GM19328 (cell line): ENCODE data around the gene PAPSS2.
"Not testable (repeated sequence)": the region's sequence is repeated elsewhere in the genome, so short reads cannot be mapped to it uniquely, and the experiment has no call there.

ENCODE experiments used
- ATAC-seq: cut with Tn5 transposase; IDR thresholded peaks from one replicate; pipeline ENCODE4 v1.9.1; 2021; ENCODE audit warnings: mild to moderate bottlenecking, moderate library complexity; ENCODE audit not compliant: unreplicated experiment

PAPSS2 gene

DNA sequence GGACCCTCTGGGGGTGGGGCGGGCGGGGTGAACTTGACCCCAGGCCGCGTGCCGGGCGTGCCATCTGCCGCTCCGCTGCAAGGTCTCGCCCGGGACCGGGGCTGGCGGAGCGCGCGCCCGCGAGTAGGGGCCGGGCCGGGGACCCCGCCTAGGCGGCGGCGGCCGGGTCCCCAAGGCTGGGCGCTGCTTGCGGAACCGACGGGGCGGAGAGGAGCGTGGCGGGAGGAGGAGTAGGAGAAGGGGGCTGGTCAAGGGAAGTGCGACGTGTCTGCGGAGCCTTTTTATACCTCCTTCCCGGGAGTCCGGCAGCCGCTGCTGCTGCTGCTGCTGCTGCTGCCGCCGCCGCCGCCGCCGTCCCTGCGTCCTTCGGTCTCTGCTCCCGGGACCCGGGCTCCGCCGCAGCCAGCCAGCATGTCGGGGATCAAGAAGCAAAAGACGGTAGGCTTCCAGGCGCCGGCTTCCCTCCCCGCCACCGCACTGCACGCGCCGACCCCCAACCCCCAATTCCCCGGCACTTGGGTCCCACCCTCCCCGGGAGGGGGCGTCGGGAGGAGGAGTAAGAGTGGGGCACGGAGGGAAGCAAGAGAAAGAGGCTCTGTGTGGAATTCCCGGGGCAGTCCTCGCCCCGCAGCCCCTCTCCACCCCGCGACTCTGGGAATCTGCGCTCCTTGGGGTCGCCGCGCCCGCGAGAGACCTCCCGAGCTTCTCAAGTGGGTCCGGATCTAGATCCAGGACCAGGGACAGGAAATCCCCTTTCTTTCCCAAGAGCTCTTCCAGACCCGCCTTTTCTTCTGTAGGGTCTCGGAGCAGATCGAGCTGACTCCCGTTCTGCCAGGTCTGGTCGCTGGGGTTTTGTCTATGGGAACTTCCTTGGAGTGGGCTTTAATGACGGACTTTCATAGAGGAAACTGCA is at the start of gene PAPSS2:
Gene PAPSS2 (plus strand): TSS at position 308 of the 913 bp plus-strand sequence. CDS start 104 bp downstream, at position 412.
- ATAC-seq = no peak

DNA sequence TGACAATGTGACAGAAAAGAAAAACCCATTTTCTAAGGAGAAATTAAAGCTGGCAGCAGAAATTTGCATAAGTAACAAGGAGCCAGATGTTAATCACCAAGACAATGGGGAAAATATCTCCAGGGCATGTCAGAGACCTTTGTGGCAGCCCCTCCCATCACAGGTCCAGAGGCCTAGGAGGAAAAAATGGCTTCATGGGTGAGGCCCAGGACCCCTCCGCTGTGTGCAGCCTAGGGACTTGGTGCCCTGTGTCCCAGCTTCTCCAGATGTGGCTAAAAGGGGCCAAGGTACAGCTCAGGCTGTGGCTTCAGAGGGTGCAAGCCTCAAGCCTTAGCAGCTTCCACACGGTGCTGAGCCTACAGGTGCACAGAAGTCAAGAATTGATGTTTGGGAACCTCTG is 48.3 kb upstream of the PAPSS2 start:
- not testable (repeated sequence) for ATAC-seq

DNA sequence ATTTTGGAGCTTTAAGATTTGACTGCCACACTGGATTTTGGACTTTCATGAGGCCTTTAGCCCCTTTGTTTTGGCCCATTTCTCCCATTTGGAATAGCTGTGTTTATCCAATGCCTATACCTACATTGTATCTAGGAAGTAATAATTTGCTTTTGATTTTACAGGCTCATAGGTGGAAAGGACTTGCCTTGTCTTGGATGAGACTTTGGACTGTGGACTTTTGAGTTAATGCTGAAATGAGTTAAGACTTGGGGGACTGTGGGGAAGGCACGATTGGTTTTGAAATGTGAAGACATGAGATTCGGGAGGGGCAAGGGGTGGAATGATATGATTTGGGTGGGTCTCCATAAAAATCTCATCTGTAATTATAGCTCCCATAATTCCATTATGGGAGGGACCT is 47.6 kb upstream of the PAPSS2 start:
- no peak for ATAC-seq

DNA sequence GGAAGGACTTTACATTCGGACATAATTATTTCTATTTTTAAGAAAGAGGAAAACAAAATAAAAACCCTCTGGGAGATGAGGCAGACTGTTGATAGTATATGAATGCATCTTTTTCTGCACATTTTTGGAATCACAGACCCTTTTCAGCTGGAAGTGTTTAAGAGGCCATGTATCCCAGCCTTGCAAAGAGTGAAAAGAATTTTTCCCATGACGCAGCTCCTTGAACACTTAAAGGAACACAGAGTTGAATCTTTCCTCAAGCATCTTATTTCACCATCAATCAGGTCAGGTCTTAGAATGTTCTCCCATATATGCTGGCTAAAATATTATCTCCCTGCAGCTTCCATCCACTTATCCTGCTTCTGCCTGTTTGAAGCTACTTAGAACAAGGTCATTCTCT is 45.9 kb upstream of the PAPSS2 start:
- ATAC-seq = no peak

DNA sequence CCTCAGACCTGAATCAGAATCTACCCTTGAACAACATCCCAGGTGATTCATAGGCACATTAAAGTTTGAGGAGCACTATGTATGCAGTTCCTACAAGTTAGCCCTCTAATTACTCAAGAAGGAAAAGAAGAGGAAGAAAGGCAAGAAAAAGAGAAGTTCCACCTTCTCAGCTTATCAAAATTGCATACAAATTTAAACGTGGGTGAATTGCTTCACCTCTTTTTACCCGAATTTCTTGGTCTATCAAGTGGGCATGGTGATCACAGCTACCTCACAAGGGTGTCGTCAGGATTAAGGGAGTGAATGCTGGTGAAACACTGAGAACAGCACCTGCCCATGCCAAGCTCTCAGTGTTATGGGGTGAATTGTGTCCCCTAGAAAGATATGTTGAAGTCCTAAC is 43.8 kb upstream of the PAPSS2 start:
- no peak for ATAC-seq

DNA sequence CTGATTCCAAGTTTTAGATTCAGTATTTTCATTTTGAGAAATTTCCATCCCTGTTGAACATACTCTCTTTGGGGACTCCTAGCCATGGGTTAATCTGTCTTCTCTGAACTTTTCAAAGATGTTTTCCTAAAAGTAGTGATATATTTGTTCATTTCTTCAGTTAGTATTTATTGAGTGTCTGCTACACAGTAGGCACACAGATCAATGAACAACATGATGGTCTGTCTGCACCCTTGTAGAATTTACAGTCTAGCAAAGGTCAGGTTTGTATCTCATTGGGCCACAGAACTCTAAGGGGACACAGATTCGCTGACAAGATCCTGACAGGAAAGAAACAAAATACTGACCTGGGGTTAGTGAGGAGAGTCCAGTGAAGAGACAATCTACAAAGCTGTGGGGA is 42.2 kb upstream of the PAPSS2 start:
- ATAC-seq = no peak

DNA sequence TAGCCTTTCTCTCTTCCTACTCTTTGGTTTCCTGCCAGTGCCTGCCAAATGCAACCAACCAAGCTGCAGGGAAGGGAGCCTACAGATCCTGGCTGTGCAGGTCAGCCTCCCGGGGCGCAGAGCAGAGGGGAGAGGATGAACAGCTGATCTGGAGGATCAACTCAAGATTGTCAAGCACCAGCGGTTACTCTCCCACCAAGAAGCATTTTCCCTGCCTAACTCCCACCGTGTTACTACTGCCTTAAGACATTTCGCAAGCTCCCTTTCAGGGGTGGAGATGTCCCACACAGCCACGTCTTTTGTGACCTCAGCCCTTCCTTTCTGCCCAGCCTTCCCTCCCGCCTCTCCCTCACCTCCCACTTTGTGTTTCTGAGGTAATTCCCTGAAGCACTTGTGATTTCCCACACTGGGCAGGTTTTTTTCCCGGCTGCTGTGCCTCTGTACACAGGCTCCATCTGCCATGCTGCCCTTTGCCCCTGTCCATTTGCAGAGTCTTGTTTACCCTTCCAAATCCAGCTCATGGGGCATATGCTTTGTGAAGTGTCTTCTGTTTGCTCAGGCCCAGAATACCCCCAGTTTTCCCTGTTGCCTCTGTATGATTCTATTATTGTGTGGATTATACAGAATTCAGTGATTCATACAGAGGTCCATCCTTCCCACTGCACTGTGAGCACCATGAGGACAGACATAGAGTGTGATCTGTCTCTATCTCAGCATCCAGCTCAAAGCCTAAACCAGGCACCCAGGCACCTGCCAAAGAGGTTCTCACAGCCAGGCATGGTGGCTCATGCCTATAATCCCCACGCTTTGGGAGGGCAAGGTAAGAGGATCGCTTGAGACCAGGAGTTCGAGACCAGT is 40.9 kb upstream of the PAPSS2 start:
- ATAC-seq = no peak

DNA sequence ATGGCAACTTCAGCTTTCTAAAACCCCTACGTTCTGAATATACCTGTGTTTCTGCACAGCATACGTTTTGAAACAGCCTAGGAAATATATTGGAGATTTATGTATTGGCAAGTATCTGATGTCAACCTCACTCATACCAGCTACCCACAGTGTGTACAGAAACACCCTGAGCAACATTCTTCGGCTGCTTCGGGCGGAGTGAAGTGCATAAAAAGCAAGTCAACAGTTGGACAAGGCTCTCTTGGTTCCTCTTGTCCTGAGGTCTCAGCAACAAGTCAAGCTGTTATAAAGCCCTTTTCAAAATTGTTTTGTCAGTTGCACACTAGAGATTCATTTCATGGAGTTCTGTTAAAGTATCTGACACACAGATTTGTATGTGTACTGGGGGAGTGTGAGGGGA is 40.0 kb upstream of the PAPSS2 start:
- ATAC-seq = no peak

DNA sequence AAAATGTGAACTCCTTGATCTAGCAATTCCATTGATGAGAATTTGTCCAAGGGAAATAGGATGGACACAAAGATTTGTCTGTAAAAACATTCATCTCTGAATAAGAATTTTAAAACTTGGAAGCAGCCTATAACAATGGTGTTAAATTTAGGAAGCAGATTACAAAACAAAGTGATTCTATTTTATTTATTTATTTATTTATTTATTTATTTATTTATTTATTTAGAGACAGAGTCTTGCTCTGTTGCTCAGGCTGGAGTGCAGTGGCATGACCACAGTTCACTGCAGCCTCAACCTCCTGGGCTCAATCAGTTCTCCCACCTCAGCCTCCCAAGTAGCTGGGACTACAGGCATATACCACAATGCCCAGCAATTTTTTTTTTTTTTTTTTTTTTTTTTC is 38.2 kb upstream of the PAPSS2 start:
- ATAC-seq = not testable (repeated sequence)

DNA sequence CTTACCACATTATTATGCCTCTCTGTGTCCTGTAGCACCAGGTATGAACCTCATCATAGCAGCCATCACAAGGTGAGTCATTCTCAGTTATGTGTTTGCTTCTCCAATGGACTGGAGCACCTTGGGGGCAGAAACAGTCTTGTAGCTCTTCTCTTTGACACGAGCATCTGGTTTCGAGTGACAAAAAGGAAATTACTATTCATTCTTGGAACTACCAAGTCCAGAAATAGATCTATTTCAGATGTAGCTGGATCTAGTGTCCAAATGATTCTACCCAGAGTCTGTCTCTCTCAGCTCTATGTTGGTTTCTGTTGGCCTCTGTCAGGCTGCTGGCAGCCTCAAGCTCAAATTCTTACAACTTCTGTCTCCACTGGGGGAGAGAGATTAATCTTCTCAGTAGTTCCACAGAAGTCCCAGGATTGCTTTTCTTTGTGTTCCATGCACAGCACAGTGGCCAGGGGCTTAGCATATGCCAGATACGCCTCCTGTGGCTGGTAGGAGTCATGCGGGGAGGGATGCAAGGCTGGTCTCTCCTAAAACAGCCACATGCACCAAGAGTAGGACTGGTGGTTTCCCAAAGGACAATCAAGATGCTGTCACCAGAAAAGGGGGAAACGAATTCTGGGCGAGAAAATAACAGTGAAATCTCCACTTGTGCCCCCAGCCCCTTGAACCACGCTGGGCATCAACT is 37.2 kb upstream of the PAPSS2 start:
- ATAC-seq = no peak

DNA sequence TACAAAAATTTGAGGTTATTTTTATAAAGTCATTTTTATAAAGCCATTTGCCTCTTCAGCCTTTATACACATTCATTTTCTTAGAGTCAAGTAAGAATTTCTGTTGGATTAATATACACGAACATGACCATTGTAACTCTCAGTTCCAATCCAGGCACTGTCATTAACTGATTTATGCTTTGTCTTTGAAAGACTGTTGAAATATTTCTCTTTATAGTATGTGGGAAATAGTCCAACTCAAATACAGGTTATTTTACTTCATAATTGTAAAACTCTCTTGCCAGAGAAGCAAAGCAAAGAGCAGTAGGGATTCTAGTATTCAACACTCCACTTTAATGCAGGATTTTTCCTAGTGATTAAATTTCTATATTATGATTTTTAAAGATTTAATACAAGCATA is 36.5 kb upstream of the PAPSS2 start:
- no peak for ATAC-seq

DNA sequence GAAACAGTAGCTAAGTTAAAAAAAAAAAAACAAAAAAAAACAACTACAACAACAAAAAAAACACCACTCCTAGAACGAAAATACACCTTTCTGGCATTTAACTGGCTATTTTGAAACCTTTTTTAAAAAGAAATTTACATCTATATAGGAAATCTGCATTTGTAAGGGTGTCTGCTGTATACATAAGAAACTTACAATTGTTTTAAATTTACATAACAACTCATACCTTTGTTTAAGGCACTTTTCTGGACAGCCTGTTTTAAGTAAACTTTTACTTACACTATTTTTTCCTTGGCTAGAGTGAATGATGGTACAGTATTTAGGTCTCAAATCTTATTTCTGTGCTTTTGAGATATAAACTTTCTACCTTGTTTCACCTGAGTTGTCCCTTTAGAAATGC is 34.0 kb upstream of the PAPSS2 start:
- no peak for ATAC-seq

DNA sequence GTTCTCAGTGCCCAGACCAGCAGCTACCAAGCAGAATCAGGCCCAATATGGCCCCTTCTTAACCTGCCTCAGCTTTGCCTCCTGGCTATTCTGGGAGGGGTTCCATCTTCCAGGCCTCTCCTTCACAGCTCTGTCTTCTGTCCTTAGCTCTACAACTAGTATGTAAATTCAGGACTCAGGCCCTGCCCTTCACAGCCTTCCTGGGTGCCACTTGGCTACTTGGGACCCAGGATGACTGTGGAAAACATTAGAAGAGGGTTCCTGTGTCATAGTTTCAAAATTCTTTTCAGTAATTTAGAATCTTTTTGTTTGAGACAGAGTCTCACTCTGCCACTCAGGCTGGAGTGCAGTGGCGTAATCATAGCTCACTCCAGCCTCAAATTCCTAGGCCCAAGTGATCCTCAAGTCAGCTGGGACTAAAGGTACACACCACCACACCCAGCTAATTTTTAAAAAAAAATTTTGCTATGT is 33.2 kb upstream of the PAPSS2 start:
- no peak for ATAC-seq

DNA sequence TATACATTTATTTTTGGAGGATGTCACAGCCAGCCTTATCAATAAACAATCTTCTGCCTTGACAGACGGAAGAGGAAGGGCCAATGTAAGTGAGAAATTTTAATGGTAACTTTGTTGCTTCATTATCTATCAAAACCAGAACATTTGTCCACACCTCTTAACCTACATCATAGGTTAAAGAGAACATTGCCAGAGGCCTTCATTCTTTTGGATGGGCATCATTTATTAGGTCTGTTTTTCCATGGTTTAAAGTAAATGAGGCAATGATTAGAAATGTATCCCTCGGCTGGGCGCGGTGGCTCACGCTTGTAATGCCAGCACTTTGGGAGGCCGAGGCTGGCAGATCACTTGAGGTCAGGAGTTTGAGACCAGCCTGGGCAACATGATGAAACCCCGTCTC is 29.5 kb upstream of the PAPSS2 start:
- no peak for ATAC-seq

DNA sequence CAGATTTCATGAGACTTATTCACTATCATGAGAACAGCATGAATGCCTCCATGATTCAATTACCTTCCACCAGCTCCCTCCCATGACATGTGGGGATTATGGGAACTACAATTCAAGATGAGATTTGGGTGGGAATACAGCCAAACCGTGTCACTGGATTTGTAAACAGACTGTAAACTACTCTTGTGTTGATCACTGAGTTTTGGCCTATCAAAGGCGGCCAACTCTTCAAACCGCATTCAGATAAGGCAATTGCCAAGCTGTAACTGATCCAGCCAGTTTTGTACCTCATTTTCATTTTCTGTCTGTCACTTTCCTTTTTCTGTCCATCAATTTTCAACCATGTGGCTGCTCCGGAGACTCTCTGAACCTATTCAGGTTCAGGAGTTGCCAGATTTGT is 27.2 kb upstream of the PAPSS2 start:
- no peak for ATAC-seq

DNA sequence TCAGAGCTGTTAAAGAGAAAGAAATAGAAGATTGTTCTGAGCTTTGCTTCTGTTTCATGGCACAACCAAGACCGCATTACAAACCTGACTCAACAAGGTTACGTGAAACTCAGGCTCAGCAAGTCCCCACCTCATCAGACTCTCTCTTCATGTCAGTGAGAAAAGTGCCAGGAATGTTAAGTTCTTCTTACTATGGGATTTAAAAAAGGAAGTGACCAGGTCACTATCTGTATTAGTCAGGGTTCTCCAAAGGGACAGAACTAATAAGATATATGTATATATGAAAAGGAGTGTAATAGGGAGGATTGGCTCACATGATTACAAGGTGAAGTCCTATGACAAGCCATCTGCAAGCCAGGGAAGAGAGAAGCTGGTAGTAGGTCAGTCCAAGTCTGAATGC is 25.4 kb upstream of the PAPSS2 start:
- ATAC-seq = no peak

DNA sequence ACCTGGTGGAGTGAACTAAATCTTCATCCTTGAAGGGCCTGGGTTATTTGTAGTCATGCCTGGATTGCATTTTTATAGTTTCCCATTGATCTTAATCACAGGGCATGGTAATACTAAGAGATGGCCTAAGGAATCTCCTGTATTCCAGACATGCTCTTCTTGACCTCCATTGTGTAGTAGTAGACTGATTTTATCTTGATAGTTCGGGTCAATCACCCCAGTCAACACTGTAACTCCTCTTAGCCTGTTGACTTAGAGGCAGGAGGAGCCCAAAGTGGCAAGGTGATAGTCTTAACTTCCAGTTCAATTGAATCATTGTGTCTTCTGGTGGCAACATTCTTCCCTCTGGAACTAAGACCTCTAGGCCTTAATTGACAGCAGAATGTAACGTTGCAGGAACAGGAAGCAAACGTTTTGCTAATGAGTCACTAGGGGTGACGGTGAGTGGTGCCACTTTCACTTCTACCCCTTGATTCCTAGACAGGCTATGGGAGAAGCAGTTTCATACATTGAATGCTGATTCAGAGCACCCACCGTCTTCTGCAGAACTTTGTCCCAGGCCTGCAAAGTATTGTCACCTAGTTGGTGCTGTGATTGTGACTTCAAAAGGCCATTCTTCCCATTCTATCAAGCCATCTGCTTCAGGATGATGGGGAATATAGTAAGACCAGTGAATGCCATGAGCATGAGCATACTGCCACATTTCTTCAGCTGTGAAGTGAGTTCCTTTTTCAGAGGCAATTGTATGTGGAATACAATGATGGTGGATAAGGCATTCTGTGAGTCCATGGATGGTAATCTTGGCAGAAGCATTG is 24.0 kb upstream of the PAPSS2 start:
- no peak for ATAC-seq

DNA sequence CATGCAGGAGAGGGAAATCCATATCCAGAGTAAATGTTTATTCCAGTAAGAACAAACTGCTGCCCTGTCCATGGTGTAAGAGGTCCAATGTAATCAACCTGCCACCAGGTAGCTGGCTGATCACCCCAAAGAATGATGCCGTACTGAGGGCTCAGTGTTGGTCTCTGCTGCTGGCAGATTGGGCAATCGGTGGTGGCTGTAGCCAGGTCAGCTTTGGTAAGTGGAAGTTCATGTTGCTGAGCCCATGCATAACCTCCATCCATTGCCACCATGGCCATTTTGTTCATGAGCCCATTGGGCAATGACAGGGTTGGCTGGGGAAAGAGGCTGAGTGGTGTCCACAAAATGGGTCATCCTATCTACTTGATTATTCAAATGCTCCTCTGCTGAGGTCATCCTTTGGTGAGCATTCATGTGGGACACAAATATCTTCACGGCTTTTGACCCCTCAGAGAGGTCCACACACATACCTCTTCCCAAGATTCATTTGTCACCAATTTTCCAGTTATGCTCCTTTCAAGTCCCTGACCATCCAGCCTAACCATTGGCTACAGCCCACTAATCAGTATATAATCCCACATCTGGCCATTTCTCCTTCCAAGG is 23.3 kb upstream of the PAPSS2 start:
- ATAC-seq = no peak

DNA sequence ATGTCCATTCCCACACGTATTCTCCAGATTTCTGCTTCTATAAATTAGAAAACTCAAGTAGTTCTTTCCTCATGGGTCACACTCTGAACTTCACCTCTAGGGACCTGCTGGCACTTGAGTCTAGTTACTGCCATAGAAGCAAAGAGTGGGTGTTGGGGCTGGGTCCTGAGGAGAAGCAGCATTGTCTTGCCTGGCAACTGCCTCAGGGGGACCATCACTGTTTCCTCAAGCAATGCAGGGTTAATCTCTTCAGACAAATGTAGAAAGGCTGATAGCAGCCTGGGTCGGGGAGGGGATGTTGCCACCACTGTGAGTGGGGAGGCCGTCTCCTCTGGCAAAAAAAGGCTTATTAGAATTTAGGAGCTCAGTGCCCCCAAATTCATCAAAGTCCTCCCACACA is 20.2 kb upstream of the PAPSS2 start:
- no peak for ATAC-seq

DNA sequence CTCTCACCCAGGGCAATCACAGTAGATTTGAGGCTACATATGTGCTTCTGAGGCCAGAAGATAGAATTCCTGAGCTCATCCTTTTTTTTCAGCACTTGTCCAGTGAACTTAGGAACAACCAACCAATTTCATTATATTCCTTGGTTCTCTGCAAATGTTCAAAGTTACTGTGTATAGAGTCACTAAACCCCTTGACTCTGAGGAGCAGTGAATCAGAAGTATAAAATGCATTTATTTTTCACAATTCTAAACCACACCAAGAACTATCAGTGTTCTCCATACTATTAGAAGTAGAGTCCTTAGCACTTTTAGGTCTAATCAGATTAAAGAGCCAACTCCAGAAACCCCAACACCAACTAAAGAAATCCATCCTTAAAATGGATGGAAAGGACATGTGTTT is 19.6 kb upstream of the PAPSS2 start:
- ATAC-seq = no peak
